Kidney glomerular epithelial cell (primary cell): ENCODE data around the gene TMED1.

Source experiments
- DNase-seq: peaks from one replicate; lab custom pipeline; 2025; lab: John Stamatoyannopoulos, UW

The TMED1 gene

DNA sequence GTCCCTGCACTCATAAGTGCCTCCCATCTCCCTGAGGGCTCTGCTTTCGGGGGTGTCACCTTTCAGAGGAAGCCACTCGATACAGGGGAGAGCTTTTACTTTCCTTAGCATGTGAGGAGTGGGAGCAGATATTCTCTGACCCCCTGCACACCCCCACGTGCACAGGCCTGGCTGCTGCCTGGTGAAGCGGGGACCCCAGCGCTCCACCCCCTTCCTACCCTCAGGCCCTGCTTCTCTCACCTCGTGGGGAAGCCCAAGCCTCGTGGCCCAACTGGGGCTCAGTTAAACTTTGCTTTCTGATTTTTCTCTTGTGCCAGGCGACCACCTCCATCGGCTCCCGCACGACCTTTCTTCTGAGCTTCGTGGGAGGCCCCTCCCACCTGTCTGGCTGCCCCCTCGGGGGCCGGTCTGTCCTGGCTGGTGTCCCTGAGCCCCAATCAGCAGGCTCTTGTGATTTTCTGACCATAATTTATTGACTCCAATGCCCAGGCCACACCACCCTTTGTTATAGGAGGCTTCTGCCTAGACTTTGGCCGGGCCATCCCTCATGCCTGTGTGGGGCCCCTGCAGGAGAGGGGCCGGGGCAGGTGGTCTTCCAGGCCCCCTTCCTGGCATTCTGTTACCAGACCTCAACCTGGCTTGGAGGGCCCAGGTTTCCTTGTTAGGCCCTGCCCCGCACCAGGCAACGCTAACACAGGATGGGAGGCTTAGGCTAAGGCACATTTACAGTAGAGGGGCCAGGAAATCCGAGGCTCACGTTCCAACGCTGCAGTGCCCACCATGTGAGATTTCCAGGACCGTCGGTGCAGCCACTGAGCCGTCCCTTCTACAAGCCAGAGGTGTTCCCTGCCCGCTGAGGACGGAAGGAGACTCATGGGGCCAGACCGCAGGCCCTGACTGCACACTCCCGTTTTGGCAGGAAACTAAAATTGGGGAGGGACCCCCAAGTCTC is 3.7 kb downstream of the TMED1 start:
- DNase-seq = no peak

GRCh38 chr19:10830931-10831779 is 4.9 kb downstream of the TMED1 start:
- DNase-seq = no peak

DNA sequence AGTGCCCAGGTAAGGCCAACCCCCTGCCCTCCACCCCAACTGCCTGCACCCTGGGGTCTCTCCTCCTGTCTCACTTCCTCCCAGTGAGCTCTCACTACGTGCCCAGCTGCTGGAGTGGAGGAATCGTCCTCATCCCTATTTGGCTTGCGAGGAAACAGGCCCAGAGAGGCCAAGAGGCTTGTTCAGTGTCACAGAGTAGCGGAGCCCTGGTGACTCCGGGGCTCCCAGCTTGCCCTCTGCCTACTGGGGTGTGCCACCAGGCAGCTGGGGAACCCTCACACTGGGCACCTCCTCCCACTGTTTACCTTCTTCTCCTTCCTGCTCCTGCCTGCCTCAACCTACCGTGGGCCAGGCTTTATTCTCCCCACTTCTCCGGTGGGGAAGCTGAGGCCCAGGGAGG is 5.6 kb downstream of the TMED1 start:
- DNase-seq = no peak

- no peak for DNase-seq
Observed at GRCh38 chr19:10829967-10830366, 6.0 kb downstream of the TMED1 start.

- no peak for DNase-seq
Observed at GRCh38 chr19:10828981-10829821, 6.8 kb downstream of the TMED1 start.

- DNase-seq = no peak
Observed at GRCh38 chr19:10826846-10827245, 9.2 kb downstream of the TMED1 start.

GRCh38 chr19:10826231-10826630 is 9.8 kb downstream of the TMED1 start:
- DNase-seq = no peak

- DNase-seq = no peak
Observed at GRCh38 chr19:10823690-10824089, 12.3 kb downstream of the TMED1 start.

DNA sequence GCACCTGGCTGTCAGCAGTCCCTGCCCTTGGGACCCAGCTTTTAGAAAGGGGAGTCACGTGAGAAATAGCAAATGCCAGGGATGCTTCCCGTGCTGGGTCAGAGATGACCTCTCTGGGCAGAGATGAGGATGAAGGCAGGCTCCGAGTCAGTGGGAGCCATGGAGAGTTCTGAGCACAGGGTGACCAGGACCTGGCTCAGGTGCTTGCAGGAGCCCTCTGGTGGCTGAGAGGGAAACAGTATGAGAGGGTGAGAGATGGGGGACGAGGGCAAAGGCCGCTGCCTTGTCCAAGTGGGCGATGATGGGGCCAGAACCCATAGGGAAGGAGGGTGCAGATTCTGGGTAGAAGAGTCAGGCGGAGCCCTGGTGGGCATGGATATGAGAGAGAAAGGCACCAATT is 15.8 kb downstream of the TMED1 start:
- no peak for DNase-seq

DNA sequence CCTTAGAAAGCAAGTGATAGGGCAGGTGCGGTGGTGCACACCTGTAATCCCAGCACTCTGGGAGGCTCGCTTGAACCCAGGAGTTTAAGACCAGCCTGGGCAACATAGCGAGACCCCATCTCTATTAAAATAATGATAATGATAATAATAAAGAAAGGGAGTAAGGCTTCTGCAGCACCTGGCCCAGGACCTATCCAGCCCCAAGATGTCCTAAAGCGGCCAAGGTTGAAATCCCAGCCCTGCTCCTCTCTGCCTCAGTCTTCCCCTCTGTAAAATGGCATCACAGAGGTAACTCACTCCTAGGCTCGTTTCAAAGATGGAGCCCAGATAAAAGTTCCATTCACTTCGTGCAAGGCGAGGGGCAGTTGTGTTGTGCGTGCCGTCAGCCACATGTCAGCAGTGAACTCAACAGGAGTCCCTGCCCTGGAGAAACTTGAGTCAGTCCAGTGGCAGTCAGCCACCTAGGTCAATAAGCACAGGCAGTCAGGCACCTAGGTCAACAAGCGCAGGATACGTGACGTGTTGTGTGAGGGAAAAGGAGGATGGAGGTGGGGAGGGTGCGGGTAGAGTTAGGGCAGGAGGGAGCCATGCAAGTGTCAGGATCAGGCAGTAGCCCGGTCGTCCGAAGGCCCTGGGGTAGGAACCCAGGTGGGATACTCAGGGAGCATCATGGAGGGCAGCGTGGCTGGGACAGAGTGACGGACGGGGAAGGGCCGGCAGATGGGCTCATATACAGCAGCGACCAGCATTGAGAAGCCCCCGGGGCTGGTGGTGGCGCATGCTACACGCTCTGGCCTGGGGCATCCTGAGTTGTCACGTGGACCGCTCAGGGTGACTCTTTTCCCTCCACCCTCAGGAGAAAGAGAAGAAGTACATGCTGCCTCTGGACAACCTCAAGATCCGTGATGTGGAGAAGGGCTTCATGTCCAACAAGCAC is 16.6 kb downstream of the TMED1 start:
- DNase-seq = no peak

- DNase-seq = no peak
Observed at GRCh38 chr19:10818301-10819123, 17.5 kb downstream of the TMED1 start.

GRCh38 chr19:10817291-10818038 is 18.5 kb downstream of the TMED1 start:
- DNase-seq = no peak

GRCh38 chr19:10816691-10817090 is 19.3 kb downstream of the TMED1 start:
- DNase-seq = no peak

DNA sequence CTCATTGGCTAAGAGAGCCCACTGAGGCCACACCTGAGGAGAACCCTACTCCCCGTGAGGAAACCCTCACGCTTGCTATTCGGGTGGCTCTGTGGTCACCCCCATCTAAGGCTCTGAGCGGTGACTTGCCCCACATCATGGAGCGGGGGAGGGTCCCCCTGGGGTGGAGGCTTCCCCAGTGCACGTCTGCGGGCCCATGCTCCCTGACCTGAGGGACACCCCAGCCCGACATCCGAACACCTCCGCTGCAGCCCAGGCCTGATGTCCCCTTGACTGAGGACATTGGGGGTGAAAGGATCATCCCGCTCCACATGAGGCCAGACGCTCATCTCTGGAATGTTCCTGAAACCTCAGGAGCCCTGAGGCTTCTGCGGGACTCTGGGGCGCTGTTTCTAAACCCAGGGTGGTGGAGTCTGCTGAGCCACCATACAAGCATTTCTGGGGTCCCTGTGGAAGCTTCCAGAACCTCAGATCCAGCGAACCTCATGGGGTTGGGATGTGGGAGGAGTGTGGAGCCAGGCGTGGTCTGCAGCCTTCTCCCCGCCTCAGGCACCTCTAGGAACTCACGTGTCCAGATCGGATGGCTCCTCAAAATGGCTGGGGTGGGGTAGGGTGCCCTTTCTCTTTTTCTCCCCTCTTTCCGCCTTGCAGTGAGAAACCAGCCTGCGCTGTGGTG is 19.9 kb downstream of the TMED1 start:
- DNase-seq = no peak

DNA sequence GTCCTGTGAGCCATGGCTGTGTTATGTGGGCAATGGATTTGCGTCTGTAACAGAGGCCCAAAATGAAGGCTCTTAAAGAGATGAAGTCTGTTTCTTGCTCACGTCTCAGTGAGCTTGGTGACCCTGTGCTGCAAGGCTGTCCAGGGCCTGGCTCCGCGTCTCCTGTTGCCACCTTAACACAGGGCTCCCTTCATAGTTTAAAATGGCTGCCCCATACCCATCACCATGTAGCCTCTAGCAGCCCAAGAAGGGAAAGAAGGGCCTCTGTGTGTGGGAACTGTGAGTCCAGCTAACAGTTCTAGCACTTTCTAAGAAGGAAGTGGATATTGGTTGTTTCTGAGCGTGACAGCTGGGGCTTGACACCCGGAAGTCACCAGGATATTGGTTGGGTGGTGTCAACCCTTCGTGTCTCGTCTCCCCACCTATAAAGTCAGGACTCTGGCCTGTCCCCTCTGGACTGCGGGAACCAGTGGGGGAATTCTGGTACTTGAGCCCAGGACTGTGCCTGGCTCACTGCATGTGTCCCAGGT is 20.9 kb downstream of the TMED1 start:
- no peak for DNase-seq

GRCh38 chr19:10812902-10813404 is 23.1 kb downstream of the TMED1 start:
- DNase-seq = peak; percentile 27

DNA sequence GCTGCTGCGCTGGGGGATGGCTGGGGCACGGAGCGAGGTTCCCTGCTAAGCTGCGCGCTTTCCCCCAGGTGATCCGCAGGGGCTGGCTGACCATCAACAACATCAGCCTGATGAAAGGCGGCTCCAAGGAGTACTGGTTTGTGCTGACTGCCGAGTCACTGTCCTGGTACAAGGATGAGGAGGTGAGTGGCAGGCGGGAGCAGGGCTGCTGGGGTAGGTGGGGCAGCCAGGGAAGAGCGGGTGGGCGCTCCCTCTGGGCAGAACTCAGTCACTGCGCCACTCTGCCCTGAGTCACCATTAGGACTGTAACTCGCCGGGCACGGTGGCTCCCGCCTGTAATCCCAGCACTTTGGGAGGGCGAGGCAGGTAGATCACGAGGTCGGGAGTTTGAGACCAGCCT is 23.8 kb downstream of the TMED1 start:
- DNase-seq = no peak

DNA sequence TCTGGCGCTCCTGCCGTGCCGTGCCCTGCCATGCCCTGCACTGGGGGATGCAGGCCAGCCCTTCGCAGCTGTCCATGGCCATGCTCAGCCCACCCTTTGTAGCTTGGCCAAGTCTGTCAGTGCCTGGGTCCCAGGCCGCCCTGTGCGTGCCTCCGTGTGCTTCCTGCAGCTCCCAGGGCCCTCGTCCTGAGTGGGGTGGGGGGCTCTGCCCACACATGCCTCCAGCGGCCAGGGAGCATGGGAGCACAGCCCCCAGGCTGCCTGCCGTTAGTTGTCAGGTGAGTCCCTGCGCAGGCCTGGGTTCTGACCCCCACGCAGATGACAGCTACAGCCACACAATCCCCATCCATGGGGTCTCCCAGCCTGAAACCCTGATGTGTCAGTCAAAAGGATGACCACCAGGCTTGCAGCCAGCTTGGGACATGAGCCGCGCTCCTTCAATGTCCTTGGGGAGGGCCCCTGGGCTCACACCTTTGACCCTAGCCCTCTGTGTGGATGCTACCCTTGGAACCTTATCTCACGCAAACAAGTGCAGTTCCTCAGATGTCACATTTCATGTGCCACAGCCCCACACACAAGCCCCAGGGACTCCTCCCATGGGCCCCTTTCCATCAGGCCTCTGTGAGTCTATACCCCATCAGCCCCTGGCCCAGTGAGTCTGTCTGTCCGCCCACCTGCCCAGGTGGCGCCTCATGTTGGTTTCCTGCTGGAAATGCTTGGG is 24.5 kb downstream of the TMED1 start:
- DNase-seq = no peak
